ENCODE measurements around the gene LRRC37A.
"Not testable (repeated sequence)": the region's sequence is repeated elsewhere in the genome, so short reads cannot be mapped to it uniquely, and the experiment has no call there.

Gene LRRC37A

GRCh38 chr17:46294831-46295230 is at the start of gene LRRC37A:
TSS of gene LRRC37A (plus strand) at chr17:46295131. CDS start at chr17:46295134, 3 bp downstream.
- not testable (repeated sequence) for DNase-seq (ENCODE audit: low read depth in 3 of 3, low spot score in 1 of 3)

- DNase-seq (ENCODE audit: low read depth in 3 of 3, low spot score in 1 of 3) = not testable (repeated sequence)
These were observed 45.8 kb upstream of the LRRC37A start for GRCh38 chr17:46249153-46249552.

GRCh38 chr17:46252804-46253203 is 42.1 kb upstream of the LRRC37A start:
- not testable (repeated sequence) for DNase-seq (ENCODE audit: low read depth in 3 of 3, low spot score in 1 of 3)

DNA sequence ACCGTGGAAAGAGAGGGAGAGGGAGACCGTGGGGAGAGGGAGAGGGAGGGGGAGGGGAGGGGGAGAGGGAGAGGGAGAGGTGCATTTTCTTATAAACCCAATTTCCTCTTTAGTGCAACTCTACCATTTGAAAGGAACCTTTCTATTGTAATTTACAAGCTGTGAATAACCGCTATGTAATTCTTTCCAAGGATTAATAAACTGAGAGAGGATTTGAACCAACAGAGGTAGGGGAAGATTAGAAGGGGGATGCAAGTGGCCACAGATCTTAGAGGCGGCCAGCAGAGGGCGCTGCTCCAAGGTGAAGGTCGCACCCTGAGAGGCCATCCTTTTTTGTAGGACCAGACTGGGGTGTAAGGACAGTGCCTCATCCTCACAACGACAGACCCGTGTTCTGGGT is 41.2 kb upstream of the LRRC37A start:
- peak; percentile 51 to 72 (median 53) for DNase-seq (ENCODE audit: low read depth in 3 of 3, low spot score in 1 of 3)

DNA sequence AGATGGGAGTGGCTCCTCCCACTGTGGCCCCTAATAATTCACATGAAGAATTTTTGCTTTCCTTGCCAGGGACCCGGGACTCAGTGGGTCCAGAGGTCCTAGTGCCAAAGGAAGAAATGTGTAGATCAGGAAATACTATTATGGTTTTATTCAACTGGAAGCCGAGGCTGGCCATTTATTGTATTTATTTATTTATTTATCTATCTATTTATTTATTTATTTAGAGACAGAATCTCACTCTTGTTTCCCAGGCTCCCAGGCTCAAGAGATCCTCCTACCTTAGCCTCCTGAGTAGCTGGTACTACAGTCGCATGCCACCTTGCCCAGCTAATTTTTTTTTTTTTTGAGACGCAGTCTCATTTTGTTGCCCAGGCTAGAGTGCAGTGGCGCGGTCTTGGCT is 40.7 kb upstream of the LRRC37A start:
- DNase-seq (ENCODE audit: low read depth in 3 of 3, low spot score in 1 of 3) = not testable (repeated sequence)

GRCh38 chr17:46256369-46256768 is 38.6 kb upstream of the LRRC37A start:
- not testable (repeated sequence) for DNase-seq (ENCODE audit: low read depth in 3 of 3, low spot score in 1 of 3)

- not testable (repeated sequence) for DNase-seq (ENCODE audit: low read depth in 3 of 3, low spot score in 1 of 3)
These were observed 34.9 kb upstream of the LRRC37A start for GRCh38 chr17:46259845-46260661.

- DNase-seq (ENCODE audit: low read depth in 3 of 3, low spot score in 1 of 3) = no peak
These were observed 32.7 kb upstream of the LRRC37A start for GRCh38 chr17:46262271-46262670.

DNA sequence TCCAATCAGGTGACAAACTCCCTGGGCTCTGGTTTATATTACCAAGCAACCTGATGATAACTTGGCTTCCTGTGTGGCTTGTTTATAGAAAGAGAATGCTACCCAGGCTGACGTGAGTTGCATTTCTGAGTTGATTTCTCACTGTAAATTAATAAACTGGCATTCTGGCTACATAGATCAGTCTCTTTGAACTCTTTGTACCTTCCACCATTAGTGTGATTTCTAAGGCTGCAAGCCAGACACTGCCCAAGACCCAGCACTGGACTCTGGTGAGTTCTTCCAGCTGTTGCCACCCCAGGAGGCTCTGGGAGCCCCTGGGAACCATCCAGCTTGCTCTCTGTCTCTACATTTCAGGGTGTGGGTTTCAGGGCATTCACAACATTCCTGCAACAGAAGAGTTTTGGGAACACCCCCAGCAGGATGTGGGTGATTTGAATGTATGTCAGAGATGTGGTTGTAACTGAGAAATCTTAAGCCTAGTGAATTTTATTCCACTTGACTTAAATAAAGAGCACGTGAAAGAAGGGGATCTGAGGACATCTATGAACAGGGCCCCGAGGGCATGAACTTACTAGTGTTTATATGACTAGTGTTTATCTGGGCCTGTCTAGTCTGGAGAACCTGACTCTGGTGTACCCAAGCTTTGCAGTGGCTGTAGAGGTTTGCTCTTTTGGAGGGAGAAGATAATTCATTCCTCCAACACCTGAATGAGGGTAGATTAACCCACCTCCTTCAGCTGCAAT is 30.3 kb upstream of the LRRC37A start:
- no peak for DNase-seq (ENCODE audit: low read depth in 3 of 3, low spot score in 1 of 3)

DNA sequence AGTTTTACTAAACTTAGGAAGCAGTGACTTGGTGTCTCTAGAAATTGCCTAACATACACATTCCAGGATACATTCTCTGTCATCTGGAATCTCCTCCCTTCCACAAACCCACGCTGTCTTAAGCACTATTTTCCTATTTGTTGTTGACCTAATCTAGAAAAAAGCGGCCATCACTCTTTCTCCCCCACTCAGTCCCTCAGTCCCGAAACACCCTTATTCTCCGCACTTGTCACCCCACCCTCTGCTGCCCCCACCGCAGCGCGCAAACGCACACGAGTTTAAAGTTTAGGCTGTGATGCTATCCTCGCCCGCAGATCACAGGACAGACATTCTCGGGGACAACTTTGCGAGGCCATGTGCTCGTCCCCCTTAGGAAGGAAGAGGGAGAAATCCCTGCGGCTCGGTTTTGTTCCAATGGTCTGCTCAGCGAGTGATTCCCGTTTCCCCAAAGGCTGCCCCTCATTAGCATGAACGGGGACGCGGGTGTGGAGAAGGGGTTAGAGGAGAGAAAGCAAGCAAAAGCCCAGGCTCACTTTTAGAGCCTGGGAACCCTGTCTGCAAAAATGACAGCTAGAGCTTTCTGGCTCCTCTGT is 28.8 kb upstream of the LRRC37A start:
- DNase-seq (ENCODE audit: low read depth in 3 of 3, low spot score in 1 of 3) = not testable (repeated sequence)

- peak; percentile 59 to 78 (median 66) for DNase-seq (ENCODE audit: low read depth in 3 of 3, low spot score in 1 of 3)
These were observed 28.0 kb upstream of the LRRC37A start for GRCh38 chr17:46266656-46267544.

- DNase-seq (ENCODE audit: low read depth in 3 of 3, low spot score in 1 of 3) = no peak
These were observed 24.9 kb upstream of the LRRC37A start for GRCh38 chr17:46270032-46270431.

DNA sequence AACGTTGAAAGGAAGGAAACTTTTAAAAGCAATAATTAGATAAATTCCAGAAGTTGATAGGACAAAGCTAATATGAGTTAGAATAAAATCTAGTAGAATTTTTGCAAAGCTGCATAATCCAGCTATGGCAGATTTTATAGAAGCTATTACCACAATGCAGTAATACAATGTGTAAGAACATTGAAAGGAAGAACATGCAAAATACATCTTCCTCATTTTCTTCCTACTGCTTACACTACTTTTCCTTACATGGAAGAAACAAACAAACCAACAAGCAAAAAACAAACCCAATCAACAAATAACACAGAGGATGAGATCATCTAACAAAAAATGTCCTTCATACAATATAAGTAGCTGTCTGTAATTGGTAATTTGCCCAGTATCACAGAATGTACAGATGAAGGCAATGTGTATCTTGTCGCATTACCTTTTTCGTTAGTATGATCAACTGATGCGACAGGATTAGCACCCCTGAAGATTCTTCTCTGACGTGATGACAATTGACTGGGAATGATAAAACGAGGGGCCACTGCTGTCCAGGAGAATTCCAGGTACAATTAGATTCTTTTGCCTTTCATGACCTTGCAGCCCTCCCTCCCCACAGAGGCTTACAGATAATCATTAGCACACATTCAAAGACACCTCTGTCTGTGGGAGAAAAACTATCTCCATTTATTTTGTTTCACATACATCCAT is 21.2 kb upstream of the LRRC37A start:
- no peak for DNase-seq (ENCODE audit: low read depth in 3 of 3, low spot score in 1 of 3)

GRCh38 chr17:46274238-46274637 is 20.7 kb upstream of the LRRC37A start:
- DNase-seq (ENCODE audit: low read depth in 3 of 3, low spot score in 1 of 3) = no peak

- DNase-seq (ENCODE audit: low read depth in 3 of 3, low spot score in 1 of 3) = not testable (repeated sequence)
These were observed 18.0 kb upstream of the LRRC37A start for GRCh38 chr17:46276728-46277479.

DNA sequence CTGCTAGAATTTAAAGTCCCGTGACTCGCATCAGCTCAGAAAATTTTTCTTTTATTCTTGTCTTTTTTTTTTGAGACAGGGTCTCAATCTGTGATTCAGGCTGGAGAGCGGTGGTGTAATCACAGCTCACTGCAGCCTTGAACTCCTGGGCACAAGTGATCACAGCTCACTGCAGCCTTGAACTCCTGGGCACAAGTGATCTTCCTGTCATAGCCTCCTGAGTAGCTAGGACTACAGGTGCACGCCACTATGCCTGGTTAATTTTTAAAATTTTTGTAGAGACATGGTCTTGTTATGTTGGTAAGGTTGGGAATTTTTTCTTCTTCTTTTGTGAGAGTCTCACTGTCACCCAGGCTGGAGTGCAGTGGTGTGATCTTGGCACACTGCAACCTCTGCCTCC is 13.6 kb upstream of the LRRC37A start:
- DNase-seq (ENCODE audit: low read depth in 3 of 3, low spot score in 1 of 3) = not testable (repeated sequence)

- DNase-seq (ENCODE audit: low read depth in 3 of 3, low spot score in 1 of 3) = not testable (repeated sequence)
These were observed 12.3 kb upstream of the LRRC37A start for GRCh38 chr17:46282635-46283034.

DNA sequence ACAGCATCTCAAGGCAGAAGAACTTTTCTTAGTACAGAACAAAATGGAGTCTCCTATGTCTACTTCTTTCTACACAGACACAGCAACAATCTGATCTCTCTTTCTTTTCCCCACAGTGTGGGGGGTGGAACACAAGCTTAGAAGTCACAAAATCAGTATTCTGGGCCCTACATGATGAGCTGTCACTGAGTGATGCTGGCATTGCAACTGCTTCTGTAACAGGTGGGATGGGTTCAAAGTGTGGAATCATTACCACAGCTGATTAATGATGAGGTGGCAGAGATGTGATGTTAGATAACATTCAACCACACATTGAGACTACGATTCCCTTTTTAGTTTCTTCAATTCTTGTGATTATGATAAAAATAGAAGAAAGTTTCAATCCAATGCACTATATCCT is 10.5 kb upstream of the LRRC37A start:
- not testable (repeated sequence) for DNase-seq (ENCODE audit: low read depth in 3 of 3, low spot score in 1 of 3)

DNA sequence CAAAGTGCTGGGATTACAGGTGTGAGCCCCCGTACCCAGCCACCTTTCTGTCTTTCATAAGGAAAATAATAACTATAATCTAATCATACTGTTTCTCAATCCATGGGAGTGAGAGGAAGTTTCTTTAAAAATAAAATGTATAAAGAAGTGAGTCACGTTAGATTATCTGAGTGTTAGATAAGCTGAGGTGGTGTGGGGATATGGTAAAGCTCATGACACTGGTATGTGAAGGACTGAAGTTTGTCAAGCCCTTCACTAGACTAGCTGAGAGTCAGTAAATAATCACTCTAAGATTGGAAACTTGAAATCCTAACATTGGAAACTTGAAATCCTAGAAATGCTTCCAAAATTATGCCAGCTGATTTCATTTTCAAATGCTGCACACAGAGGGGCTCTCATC is 9.4 kb upstream of the LRRC37A start:
- DNase-seq (ENCODE audit: low read depth in 3 of 3, low spot score in 1 of 3) = not testable (repeated sequence)
